Glutamatergic neuron (in vitro differentiated cells): ENCODE data around the gene PLEKHJ1. TPM values are rescaled to one million over a fixed set of nuclear protein-coding genes. Genes with fewer than 3 reads are reported as not detected.

Source experiments
- DNase-seq: peaks from one replicate; pipeline ENCODE4 v3.0.0; 2022
- H3K27ac Mint-ChIP-seq: one replicate; pipeline ENCODE4 v1.8.0; 2020; ENCODE audit warnings: mild to moderate bottlenecking, mixed read lengths, inconsistent platforms; ENCODE audit not compliant: unreplicated experiment
- H3K27me3 Mint-ChIP-seq: one replicate; pipeline ENCODE4 v1.8.0; 2020; ENCODE audit warnings: mild to moderate bottlenecking, moderate library complexity, mixed read lengths, inconsistent platforms; ENCODE audit not compliant: unreplicated experiment
- H3K36me3 Mint-ChIP-seq: one replicate; pipeline ENCODE4 v1.8.0; 2020; ENCODE audit warnings: mild to moderate bottlenecking, mixed read lengths, inconsistent platforms; ENCODE audit not compliant: unreplicated experiment
- H3K4me1 Mint-ChIP-seq: one replicate; pipeline ENCODE4 v1.8.0; 2020; ENCODE audit warnings: mild to moderate bottlenecking, low read depth, mixed read lengths, inconsistent platforms; ENCODE audit not compliant: unreplicated experiment
- H3K4me3 Mint-ChIP-seq: one replicate; pipeline ENCODE4 v1.8.0; 2020; ENCODE audit warnings: mild to moderate bottlenecking, mixed read lengths, inconsistent platforms; ENCODE audit not compliant: unreplicated experiment
- H3K9me3 Mint-ChIP-seq: one replicate; pipeline ENCODE4 v1.8.0; 2020; ENCODE audit warnings: mild to moderate bottlenecking, moderate library complexity, mixed read lengths, inconsistent platforms; ENCODE audit not compliant: unreplicated experiment
- total RNA-seq: library from RNA; stranded (reverse); fragmentation: NEBNext Ultra II Directional; extraction: Animal tissue kit (Norgen Biotek cat#: 25700); gene quantifications from one replicate; pipeline ENCODE4 v1.2.1, GENCODE V29; 2021; ENCODE audit not compliant: unreplicated experiment
- TF ChIP-seq, protein P1 (sequence below): fragments of 200-600 bp; sonication (generic); IDR thresholded peaks from one replicate; pipeline ENCODE4 v1.5.0; 2021; ENCODE audit not compliant: partially characterized antibody, unreplicated experiment

The PLEKHJ1 gene
- total RNA-seq, 1 donor from 2014 or later = 164 TPM

DNA sequence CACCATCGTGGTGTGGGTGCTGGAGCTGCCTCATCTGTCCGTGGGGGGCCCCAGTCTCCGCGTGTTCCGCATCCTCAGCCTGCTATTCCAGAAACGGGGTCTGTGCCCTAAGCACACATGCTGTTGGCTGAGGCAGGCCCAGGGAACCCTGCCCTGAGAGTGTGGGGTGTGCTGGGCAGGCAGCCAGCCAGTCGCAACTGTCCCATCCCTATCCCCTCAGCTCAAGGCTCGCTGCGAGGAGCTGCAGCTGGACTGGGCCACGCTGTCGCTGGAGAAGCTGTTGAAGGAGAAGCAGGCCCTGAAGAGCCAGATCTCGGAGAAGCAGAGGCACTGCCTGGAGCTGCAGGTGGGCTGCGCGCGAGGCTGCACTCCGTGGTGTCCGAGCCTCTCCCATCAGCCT, 21.9 kb downstream of the PLEKHJ1 start:
- H3K9me3 Mint-ChIP-seq = peaks cover 1% of the 10 kb centered on the region
- no peak overlapping the region for H3K27ac Mint-ChIP-seq

DNA sequence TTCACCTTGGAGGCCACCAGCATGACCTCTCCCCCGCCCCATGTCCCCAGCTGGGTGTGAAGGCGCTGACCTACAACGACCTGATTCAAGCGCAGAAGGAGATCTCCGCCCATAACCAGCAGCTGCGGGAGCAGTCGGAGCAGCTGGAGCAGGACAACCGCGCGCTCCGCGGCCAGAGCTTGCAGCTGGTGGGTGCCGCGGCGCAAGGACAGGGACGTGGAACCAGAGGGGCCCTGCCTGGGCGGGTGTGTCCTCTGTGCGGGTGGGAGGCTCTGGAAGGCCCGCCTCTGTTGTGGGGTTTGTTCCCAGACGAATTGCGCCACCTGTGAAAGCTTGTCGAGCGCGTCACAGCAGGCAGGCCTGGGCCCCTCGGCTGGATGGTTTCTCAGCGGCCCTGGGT, 22.3 kb downstream of the PLEKHJ1 start:
- no peak overlapping the region for H3K27ac Mint-ChIP-seq
- H3K27me3 Mint-ChIP-seq = peaks cover 6% of the 10 kb centered on the region
- DNase-seq = no peak
- peaks cover 4% of the 10 kb centered on the region for H3K36me3 Mint-ChIP-seq
- H3K4me3 Mint-ChIP-seq = no peak overlapping the region
- H3K9me3 Mint-ChIP-seq = peaks cover 4% of the 10 kb centered on the region
- peaks cover 6% of the 10 kb centered on the region for H3K4me1 Mint-ChIP-seq
- TF ChIP-seq, protein P1, sequence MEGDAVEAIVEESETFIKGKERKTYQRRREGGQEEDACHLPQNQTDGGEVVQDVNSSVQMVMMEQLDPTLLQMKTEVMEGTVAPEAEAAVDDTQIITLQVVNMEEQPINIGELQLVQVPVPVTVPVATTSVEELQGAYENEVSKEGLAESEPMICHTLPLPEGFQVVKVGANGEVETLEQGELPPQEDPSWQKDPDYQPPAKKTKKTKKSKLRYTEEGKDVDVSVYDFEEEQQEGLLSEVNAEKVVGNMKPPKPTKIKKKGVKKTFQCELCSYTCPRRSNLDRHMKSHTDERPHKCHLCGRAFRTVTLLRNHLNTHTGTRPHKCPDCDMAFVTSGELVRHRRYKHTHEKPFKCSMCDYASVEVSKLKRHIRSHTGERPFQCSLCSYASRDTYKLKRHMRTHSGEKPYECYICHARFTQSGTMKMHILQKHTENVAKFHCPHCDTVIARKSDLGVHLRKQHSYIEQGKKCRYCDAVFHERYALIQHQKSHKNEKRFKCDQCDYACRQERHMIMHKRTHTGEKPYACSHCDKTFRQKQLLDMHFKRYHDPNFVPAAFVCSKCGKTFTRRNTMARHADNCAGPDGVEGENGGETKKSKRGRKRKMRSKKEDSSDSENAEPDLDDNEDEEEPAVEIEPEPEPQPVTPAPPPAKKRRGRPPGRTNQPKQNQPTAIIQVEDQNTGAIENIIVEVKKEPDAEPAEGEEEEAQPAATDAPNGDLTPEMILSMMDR = no peak

More for the DNA sequence above, 21.9 kb downstream of the PLEKHJ1 start:
- Mint-ChIP-seq H3K4me1 (peaks cover 6% of the 10 kb centered on the region), H3K36me3 (peaks cover 4% of the 10 kb centered on the region), H3K27me3 (peaks cover 7% of the 10 kb centered on the region), H3K4me3 (no peak overlapping the region)
- TF ChIP-seq, protein P1 = no peak
- DNase-seq = no peak

DNA sequence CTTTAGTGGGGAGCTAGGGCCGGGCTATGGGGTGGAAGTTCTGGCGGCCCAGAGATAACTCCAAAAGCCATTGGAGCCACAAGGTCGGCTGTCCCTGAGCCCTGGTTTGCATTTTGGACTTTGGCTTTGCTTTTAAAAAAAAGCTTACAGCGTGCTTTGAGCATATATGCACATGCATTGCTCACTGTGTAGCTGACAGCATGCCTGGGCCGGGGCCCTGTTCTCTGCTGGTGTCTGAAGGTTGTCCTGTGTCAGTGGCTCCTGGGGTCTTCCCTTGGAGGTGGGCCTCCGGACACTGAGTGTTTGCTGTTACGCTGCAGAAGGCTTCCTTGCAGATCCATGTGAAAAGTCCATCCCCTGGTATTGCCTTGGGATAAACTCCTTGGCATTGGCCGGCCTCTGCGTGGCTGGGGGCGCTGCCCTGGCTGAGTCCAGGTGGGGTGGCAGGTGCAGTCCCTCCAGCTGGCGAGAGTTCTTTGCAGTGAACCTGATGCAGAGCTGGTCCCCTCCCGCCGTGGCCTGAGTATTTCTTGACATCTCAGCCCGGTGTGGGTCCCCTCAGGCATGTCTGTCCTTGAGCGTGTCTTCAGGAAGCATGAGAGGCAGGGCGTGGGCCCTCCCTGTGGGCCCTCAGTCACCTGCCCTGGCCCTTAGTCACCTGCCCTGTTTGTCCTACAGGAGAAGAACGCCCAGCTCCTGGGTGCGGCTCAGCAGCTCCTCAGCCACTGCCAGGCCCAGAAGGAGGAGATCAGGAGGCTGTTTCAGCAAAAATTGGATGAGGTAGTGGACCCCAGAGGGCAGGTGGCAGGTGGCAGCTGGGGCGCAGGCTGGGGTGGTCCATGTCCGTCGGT, 23.0 kb downstream of the PLEKHJ1 start:
- TF ChIP-seq, protein P1 = no peak

GRCh38 chr19:2210987-2211740, 25.0 kb downstream of the PLEKHJ1 start:
- Mint-ChIP-seq H3K4me3 (no peak overlapping the region), H3K9me3 (peaks cover 3% of the 10 kb centered on the region), H3K27me3 (peaks cover 6% of the 10 kb centered on the region), H3K27ac (no peak overlapping the region), H3K4me1 (peaks cover 6% of the 10 kb centered on the region), H3K36me3 (peaks cover 4% of the 10 kb centered on the region)
- DNase-seq = no peak
- TF ChIP-seq, protein P1 = no peak

More for the DNA sequence above, 23.0 kb downstream of the PLEKHJ1 start:
- Mint-ChIP-seq H3K9me3 (peaks cover 4% of the 10 kb centered on the region), H3K36me3 (peaks cover 4% of the 10 kb centered on the region), H3K27ac (peak overlapping the region; percentile 18), H3K4me3 (peak overlapping the region; percentile 32), H3K4me1 (peaks cover 6% of the 10 kb centered on the region), H3K27me3 (peaks cover 6% of the 10 kb centered on the region)
- DNase-seq = no peak

- no peak for DNase-seq
- no peak overlapping the region for H3K27ac Mint-ChIP-seq
- peaks cover 2% of the 10 kb centered on the region for H3K4me1 Mint-ChIP-seq
- H3K4me3 Mint-ChIP-seq = no peak overlapping the region
- H3K27me3 Mint-ChIP-seq = peaks cover 7% of the 10 kb centered on the region
- H3K9me3 Mint-ChIP-seq = peaks cover 3% of the 10 kb centered on the region
- peaks cover 4% of the 10 kb centered on the region for H3K36me3 Mint-ChIP-seq
- TF ChIP-seq, protein P1 = no peak
Observed at GRCh38 chr19:2210206-2210605, 25.9 kb downstream of the PLEKHJ1 start.
